Activated CD4-positive, CD25-positive, alpha-beta regulatory T cell treated with anti-CD3 and anti-CD28 coated beads, Interleukin-2, amount 50 U/mL, for 72 hours (primary cell): ENCODE measurements around the gene PLXNA4.

Experiments used
- DNase-seq: peaks from one replicate; pipeline ENCODE4 v3.0.0; 2021

The PLXNA4 gene

GRCh38 chr7:132097550-132098134, 478.6 kb downstream of the PLXNA4 start:
- no peak for DNase-seq

DNA sequence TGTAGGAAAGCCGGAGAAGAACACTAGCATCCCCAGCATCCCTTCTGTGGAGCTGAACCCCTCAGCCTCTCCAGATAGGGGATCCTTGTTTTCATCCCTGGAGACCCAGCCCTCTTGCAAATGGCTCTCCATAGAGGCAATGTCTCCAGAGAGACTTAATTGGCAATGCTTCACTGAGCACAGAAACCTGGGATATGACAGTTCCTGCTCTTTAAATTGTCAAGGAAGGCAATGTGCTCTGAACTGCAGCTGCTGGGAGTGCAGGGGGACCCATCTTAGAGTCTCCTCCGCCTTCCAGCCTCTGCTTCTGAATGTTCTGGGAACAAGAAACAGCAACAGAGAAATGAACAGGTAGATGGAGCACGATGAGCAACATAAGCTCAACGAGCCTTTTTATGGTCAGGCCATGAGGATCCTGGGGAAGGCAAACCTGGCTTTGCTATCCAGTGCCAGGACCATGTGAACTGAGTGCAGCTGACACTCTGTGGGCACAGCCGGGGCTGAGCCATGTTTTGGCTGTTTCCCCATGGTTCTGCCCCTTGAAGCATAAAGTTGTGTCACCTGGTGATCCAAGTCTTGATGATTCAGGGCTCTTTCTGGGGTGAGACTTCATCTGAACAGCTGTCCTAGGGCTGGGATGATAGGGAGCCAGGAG, 481.0 kb downstream of the PLXNA4 start:
- DNase-seq = no peak

DNA sequence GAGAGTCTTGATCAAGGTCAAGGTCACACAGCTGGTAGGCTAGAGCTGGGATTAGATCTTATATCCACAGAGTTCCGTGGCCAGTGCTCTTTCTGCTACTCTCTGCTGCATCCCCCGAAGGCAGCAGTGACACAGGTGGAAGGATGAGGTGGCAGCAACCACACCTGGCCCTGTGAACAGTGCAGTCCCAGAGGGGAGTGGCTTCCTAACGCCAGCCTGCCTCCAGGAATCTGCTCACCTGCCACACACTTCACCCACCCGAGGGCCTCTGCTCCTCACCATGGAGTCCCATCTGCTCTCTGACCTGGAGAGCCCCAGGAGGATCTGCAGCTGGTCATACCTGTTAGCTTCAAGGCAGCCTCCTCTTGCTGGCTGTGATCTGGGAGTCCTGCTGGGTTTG, 484.2 kb downstream of the PLXNA4 start:
- no peak for DNase-seq

GRCh38 chr7:132091706-132092105, 484.6 kb downstream of the PLXNA4 start:
- DNase-seq = no peak

GRCh38 chr7:132090444-132090843, 485.8 kb downstream of the PLXNA4 start:
- DNase-seq = no peak

- DNase-seq = no peak
Measured at GRCh38 chr7:132089356-132089755, 486.9 kb downstream of the PLXNA4 start.

- DNase-seq = no peak
Measured at GRCh38 chr7:132087421-132087820, 488.8 kb downstream of the PLXNA4 start.

DNA sequence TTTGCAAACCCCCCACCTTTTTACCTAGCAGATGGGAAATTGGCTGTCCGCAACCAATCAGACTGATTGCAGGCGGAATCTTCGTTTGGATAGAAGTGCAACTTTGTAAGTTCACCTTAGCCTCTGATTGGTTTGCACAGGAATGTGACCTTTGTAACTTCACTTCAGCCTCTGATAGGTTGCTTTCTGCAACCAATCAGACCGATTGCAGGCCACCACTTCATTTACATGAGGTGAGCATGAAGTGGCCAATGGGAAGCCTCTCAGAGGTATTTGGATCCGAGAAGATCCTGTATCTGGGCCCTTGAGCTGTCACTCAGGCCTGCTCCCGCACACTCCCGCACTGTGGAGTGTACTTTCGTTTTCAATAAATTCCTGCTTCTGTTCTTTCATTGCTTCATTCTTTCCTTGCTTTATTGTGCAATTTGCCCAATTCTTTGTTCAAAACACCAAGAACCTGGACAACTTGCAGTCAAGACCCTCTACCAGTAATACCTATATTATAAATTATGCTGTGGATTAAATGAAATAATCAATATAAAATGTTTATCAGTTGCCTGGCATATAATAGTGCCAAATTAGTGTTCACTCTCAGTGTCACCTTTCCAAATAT, 491.4 kb downstream of the PLXNA4 start:
- no peak for DNase-seq

- DNase-seq = no peak
Measured at GRCh38 chr7:132083537-132084123, 492.6 kb downstream of the PLXNA4 start.

- no peak for DNase-seq
Measured at GRCh38 chr7:132083126-132083525, 493.1 kb downstream of the PLXNA4 start.

GRCh38 chr7:132082394-132082793, 493.9 kb downstream of the PLXNA4 start:
- no peak for DNase-seq

GRCh38 chr7:132081686-132082085, 494.6 kb downstream of the PLXNA4 start:
- no peak for DNase-seq

- no peak for DNase-seq
Measured at GRCh38 chr7:132080967-132081668, 495.2 kb downstream of the PLXNA4 start.

GRCh38 chr7:132080467-132080866, 495.8 kb downstream of the PLXNA4 start:
- DNase-seq = no peak

DNA sequence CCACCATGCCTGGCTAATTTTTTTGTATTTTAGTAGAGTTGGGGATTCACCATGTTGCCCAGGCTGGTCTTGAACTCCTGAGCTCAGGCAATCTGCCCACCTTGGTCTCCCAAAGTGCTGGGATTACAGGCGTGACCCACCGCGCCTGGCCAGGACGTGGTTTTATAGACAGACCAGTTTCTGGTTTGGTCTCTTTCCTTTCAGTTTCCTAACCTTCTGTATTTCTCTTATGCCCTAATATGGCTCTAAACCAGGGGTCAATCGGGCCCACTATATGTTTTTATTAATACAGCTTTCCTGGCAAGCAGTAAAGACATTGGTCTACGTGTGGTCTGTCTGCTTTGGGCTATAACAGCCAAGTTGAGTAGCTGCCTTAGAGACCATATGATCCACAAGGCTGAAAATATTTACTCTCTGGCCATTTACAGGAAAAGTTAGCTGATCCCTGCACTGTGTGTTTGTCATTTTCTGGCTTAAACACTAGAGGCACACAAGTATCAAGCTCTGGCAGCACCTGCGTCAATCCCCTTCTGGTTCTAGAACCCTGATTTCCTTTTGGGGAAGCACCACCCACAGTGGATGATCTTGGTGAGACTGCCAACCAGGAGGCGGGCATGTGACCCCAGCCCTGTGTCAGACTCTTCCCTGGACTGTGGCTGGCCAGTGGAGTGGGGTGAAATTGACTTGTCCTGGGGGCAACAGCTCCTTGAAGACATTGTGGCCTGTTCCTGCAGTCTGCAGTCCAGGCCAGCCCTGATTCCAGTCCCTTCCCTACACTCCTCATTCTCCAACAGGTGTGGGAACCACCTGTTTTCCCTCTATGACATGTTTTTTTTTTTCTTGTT, 497.2 kb downstream of the PLXNA4 start:
- DNase-seq = no peak

DNA sequence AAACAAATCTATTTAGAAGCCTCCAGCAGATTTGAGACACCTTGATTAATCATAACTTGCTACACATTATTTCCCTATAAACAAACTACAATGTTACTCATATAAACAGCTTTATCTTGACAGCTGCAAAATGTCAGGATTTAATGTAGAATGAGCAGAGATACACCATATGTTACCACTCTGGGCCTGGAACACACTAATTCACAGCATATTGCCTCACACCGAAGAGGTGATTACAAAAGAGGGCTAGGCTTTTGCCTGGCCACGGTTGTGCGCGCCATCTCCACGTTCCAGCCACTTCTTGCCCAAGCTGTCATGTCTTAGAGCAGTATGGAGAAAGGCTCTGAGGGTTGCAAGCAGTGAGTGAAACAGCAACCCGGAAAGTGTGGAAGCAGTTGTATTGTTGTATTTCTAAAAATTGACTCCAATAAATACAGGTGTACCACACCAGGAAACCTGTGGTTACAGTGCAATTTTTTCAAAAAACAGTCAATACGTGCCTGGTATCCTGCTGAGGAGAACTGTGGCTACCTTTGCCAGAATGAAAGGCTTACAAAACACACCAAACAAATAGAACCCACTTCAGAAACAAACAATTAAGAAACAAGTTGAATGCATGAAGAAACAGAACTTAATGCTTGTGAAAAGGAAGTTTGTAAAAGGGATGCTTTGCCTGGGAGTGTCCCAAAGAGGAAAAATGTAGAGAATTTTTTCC, 498.1 kb downstream of the PLXNA4 start:
- DNase-seq = no peak

DNA sequence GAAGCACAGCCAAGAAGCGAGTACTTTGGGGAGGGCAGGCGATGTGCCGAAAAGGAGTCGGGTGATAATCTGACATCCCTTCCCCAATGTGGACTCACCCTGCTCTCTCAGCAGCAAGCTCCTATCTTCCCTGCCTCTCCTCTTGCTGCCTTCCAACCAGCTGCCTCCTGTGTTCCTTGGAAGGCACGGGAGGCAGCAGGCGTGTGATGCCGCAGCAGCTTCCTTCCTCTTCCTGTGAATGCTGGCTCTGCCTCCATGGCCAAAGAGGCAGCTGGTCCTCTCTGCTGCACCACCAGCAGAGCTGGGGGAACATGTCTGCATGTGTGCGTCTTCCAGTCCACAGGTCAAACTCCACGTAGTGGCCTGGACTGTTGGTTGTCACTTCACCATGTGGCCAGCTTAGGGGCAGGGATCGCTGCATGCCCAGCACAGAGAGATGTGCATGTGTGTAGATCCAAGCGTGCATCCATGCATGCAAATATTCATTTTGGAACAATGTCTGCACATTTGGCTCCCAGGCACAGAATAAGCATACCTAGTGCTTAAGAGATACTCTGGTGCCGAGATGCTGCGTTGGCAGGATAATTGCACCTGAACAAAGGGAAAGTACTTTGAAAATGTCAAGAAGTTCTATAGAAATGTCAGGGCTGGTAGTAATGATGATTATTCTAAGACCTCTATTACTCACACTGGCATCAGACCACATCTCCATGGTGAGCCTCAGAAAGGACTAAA, 499.8 kb downstream of the PLXNA4 start:
- no peak for DNase-seq

DNA sequence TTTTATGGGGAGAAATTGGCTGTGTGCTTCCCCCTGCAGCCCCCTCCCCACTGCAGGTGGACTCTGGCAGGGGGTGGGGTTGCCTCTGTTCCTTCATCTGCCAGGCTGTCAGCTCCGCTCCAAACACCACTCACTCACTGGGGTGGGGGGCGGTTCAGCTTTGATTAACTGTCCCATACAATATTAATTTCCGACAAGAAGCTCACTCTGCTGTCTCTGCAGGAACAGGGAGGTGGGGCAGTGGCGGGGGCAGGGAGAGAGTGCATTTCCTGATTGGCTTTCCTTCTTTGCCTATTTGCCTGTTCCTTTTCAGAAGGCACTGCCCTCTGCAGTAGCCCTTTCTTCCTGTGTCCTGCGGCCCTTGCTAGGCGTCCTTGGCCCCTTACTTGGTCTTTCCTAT, 500.8 kb downstream of the PLXNA4 start:
- DNase-seq = no peak

- no peak for DNase-seq
Measured at GRCh38 chr7:132073920-132074589, 502.2 kb downstream of the PLXNA4 start.
